SU-DHL-6 (cell line): ENCODE results near the gene TWIST2.

ENCODE experiments used
- EZH2phosphoT487 ChIP-seq: fragments of 200-600 bp; sonication (generic), shearing (Covaris generic); conservative IDR thresholded peaks from 2 replicates; pipeline ENCODE4 v1.6.1; 2018; ENCODE audit warnings: mild to moderate bottlenecking, antibody characterized with exemption, low read length, moderate library complexity, mixed read lengths
- TF ChIP-seq, protein P1 (sequence below): fragments of 200-600 bp; sonication (generic); IDR thresholded peaks from one replicate; pipeline ENCODE4 v1.5.1; 2017; ENCODE audit warnings: antibody characterized with exemption, mild to moderate bottlenecking, low read length, moderate library complexity; ENCODE audit not compliant: insufficient read depth, poor library complexity, severe bottlenecking

DNA sequence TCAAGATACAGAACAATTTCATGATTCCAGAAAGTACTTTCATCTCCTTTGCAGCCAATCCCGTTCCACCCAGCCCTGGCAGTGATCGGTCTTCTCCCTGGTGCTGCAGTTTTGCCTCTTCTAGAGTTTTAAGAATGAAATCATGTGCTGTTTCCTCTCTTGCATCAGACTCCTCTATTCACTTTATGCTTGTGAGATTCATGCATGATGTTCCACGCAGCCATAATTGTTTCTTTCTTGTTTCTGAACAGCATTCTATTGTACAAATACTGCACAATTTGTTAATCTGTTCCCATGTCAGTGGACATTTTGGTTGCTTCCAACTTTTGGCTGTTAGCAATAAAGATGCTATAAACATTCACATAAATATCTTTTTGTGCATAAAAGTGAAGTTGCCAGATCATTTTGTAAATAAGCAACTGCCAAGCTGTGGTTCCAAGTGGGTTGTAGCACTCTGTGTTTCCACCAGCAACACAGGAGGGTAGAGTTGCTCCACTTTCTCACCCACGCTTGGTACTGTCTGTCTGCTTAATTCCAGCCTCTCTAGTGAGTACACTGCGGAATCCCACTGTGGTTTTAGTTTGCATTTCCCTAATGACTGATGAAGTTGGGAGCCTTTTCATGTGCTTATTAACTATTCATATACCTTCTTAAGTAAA is 104.5 kb downstream of the TWIST2 start:
- TF ChIP-seq, protein P1, sequence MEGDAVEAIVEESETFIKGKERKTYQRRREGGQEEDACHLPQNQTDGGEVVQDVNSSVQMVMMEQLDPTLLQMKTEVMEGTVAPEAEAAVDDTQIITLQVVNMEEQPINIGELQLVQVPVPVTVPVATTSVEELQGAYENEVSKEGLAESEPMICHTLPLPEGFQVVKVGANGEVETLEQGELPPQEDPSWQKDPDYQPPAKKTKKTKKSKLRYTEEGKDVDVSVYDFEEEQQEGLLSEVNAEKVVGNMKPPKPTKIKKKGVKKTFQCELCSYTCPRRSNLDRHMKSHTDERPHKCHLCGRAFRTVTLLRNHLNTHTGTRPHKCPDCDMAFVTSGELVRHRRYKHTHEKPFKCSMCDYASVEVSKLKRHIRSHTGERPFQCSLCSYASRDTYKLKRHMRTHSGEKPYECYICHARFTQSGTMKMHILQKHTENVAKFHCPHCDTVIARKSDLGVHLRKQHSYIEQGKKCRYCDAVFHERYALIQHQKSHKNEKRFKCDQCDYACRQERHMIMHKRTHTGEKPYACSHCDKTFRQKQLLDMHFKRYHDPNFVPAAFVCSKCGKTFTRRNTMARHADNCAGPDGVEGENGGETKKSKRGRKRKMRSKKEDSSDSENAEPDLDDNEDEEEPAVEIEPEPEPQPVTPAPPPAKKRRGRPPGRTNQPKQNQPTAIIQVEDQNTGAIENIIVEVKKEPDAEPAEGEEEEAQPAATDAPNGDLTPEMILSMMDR, result no peak
- no peak for TF ChIP-seq EZH2phosphoT487
